ENCODE results near the gene OPCML. TPM values are rescaled to one million over a fixed set of nuclear protein-coding genes. Genes with fewer than 3 reads are reported as not detected.
A peak's percentile ranks its signal among the peaks of the same experiment; 100 is the strongest.

OPCML gene
- total RNA-seq, 2 donors from 2014 or later = not detected

DNA sequence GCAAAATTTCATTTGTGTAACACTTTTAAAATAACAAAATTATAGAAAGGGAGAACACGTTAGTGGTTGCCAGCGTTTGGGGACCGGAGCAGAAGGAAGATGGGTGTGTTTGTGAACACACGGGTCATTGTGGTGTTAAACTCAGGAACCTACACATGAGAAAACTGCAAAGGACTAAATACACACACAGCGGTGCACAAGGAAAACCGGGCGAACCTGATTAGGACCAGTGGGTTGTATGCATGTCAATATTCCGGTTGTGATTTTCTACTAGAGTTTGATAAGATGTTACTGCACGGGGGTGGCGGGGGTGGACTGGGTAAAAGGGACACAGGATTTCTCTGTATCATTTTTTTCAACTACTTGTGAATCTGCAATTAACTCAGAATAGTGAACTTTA is 351.2 kb downstream of the OPCML start:
- DNase-seq (ENCODE audit: low spot score) (no peak), ATAC-seq (no peak)
- Mint-ChIP-seq H3K36me3 (no peaks in the 10 kb centered on the region), H3K4me1 (ENCODE audit: low read depth in 2 of 2) (no peaks in the 10 kb centered on the region), H3K27ac (no peak overlapping the region), H3K9me3 (no peaks in the 10 kb centered on the region), H3K27me3 (no peaks in the 10 kb centered on the region), H3K4me3 (no peak overlapping the region)

DNA sequence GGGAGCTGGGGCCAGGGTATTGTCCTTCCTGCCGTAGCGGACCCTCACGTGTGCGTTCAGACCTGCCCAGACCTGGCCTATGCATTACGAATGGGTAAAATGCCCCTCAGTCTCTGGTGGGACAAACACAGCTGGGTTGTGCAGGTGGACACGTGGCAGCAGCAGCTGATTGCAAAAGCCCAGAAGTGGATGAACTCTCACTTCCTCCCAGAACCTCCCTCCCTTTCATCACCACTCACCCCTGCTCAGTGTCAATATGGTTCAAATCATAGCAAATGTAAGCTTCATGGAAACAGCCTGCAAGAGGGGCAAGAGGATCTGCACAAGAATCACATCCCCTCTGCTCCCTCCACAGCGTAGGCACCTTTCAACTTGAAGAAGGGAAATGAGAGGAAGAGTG is 352.1 kb downstream of the OPCML start:
- no peaks in the 10 kb centered on the region for H3K27me3 Mint-ChIP-seq
- H3K4me1 Mint-ChIP-seq (ENCODE audit: low read depth in 2 of 2) = no peaks in the 10 kb centered on the region
- H3K9me3 Mint-ChIP-seq = no peaks in the 10 kb centered on the region
- peak in 1 of 2 donors; percentile 40 for ATAC-seq
- no peak overlapping the region for H3K27ac Mint-ChIP-seq
- H3K36me3 Mint-ChIP-seq = no peaks in the 10 kb centered on the region
- no peak overlapping the region for H3K4me3 Mint-ChIP-seq
- no peak for DNase-seq (ENCODE audit: low spot score)

DNA sequence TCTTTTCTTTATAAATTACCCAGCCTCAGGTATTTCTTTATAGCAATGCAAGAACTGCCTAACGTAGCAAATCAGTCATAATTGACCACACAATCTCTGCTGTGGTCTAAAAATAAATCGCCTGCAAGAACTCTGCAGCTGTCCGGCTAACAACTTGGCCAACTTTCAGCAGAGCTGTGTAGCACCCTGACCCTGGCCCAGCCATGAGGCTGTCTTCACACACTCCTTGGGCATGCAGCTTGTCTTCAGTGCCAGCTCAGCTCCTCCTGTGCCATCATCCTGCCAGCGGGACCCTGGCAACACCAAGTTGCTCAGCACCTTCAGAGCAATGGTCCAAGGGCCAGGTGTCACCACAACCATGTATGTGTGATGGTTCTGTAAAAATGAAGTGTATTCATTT is 355.6 kb downstream of the OPCML start:
- no peaks in the 10 kb centered on the region for H3K27me3 Mint-ChIP-seq
- no peak overlapping the region for H3K27ac Mint-ChIP-seq
- H3K9me3 Mint-ChIP-seq = no peaks in the 10 kb centered on the region
- H3K4me3 Mint-ChIP-seq = no peak overlapping the region
- no peaks in the 10 kb centered on the region for H3K4me1 Mint-ChIP-seq (ENCODE audit: low read depth in 2 of 2)
- DNase-seq (ENCODE audit: low spot score) (no peak), ATAC-seq (no peak)
- no peaks in the 10 kb centered on the region for H3K36me3 Mint-ChIP-seq

GRCh38 chr11:133175103-133175502 is 357.2 kb downstream of the OPCML start:
- Mint-ChIP-seq H3K9me3 (no peaks in the 10 kb centered on the region), H3K27me3 (no peaks in the 10 kb centered on the region), H3K4me3 (no peak overlapping the region), H3K27ac (no peak overlapping the region), H3K36me3 (no peaks in the 10 kb centered on the region), H3K4me1 (ENCODE audit: low read depth in 2 of 2) (no peaks in the 10 kb centered on the region)
- no peak for ATAC-seq
- no peak for DNase-seq (ENCODE audit: low spot score)

DNA sequence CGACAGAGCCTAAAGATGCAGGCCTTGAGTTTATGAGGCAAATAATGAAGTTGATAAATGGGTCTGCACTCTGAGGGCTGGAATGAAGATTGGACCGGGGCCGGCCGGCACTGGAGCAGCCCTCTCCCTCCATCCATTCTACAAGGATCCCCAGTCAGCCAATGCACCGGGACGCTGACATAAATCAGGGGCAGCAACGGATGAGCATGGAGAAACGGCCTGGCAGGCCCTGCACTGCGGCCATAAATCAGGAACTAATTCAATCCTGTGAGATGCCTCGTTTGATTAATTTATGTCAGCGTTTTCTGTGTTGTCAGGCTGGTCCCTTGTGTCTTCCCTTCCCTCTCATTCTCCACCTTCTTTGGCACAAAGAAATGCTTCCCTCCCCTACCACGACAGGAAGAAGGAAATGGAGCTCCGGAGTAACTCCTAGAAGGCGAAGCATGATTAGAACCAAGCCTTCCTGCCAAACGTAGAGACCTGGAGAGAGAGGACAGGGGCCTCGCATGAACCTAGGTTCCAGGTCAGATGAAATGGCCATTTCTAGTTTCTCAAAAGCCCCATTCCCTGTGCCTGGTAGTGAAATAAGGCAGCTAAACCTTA is 358.4 kb downstream of the OPCML start:
- ATAC-seq = no peak
- no peak for DNase-seq (ENCODE audit: low spot score)
- Mint-ChIP-seq H3K4me1 (ENCODE audit: low read depth in 2 of 2) (no peaks in the 10 kb centered on the region), H3K9me3 (no peaks in the 10 kb centered on the region), H3K4me3 (no peak overlapping the region), H3K36me3 (no peaks in the 10 kb centered on the region), H3K27ac (no peak overlapping the region), H3K27me3 (no peaks in the 10 kb centered on the region)

DNA sequence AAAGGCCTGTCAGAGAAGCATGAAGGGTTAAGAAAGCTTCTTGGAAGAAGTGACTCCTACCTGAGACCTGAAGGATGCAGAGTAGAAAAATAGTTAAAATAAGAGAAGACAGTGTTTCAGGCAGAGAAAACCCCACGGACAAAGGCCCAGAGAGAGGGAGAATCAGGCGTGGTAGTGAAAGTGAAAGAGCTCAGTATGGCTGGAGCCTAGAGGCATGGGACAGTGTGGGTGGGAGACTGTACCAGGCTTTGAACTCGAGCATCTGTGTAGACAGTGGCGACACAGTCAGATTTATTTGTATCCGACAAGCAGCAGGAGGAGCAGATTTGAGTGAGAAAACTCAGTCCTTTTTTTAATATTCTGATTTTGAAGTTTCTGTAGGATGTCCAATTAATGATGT is 360.0 kb downstream of the OPCML start:
- Mint-ChIP-seq H3K27ac (no peak overlapping the region), H3K4me3 (no peak overlapping the region), H3K4me1 (ENCODE audit: low read depth in 2 of 2) (no peaks in the 10 kb centered on the region), H3K9me3 (no peaks in the 10 kb centered on the region), H3K36me3 (no peaks in the 10 kb centered on the region), H3K27me3 (no peaks in the 10 kb centered on the region)
- no peak for DNase-seq (ENCODE audit: low spot score)
- no peak for ATAC-seq

GRCh38 chr11:133171374-133171773 is 360.9 kb downstream of the OPCML start:
- Mint-ChIP-seq H3K9me3 (no peaks in the 10 kb centered on the region), H3K4me3 (no peak overlapping the region), H3K36me3 (no peaks in the 10 kb centered on the region), H3K27ac (no peak overlapping the region), H3K4me1 (ENCODE audit: low read depth in 2 of 2) (no peaks in the 10 kb centered on the region), H3K27me3 (no peaks in the 10 kb centered on the region)
- no peak for ATAC-seq
- DNase-seq (ENCODE audit: low spot score) = no peak

GRCh38 chr11:133168016-133168415 is 364.3 kb downstream of the OPCML start:
- no peaks in the 10 kb centered on the region for H3K27me3 Mint-ChIP-seq
- DNase-seq (ENCODE audit: low spot score) (no peak), ATAC-seq (no peak)
- H3K9me3 Mint-ChIP-seq = no peaks in the 10 kb centered on the region
- no peaks in the 10 kb centered on the region for H3K36me3 Mint-ChIP-seq
- H3K4me3 Mint-ChIP-seq = no peak overlapping the region
- no peaks in the 10 kb centered on the region for H3K4me1 Mint-ChIP-seq (ENCODE audit: low read depth in 2 of 2)
- H3K27ac Mint-ChIP-seq = no peak overlapping the region

DNA sequence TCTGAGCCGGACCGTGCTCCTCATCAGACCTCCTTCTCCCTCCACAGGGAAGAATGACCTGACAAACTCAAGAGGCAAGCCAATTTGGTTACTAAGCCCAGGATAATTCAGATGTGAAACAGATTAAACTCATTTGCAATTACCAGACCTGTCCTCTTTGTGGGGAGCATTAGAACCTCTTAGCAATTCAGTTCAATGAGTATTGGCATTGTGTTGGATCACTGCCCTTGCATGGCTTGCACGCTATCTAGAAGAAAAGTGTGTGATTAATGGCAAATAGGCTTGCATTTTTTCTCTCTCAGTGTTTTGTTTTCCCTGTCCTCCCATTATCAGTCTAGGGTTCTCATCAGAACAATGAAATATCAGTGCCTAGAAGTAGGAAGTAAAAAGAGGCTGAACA is 365.6 kb downstream of the OPCML start:
- H3K27ac Mint-ChIP-seq = no peak overlapping the region
- H3K4me3 Mint-ChIP-seq = no peak overlapping the region
- H3K9me3 Mint-ChIP-seq = no peaks in the 10 kb centered on the region
- ATAC-seq = no peak
- no peak for DNase-seq (ENCODE audit: low spot score)
- no peaks in the 10 kb centered on the region for H3K4me1 Mint-ChIP-seq (ENCODE audit: low read depth in 2 of 2)
- H3K36me3 Mint-ChIP-seq = no peaks in the 10 kb centered on the region
- H3K27me3 Mint-ChIP-seq = no peaks in the 10 kb centered on the region

GRCh38 chr11:133164986-133165385 is 367.3 kb downstream of the OPCML start:
- no peaks in the 10 kb centered on the region for H3K9me3 Mint-ChIP-seq
- no peak overlapping the region for H3K27ac Mint-ChIP-seq
- H3K36me3 Mint-ChIP-seq = no peaks in the 10 kb centered on the region
- H3K4me1 Mint-ChIP-seq (ENCODE audit: low read depth in 2 of 2) = no peaks in the 10 kb centered on the region
- ATAC-seq (no peak), DNase-seq (ENCODE audit: low spot score) (no peak)
- H3K4me3 Mint-ChIP-seq = no peak overlapping the region
- peaks cover 0 to 2% of the 10 kb centered on the region in 2 donors for H3K27me3 Mint-ChIP-seq

- Mint-ChIP-seq H3K27me3 (peaks cover 0 to 2% of the 10 kb centered on the region in 2 donors), H3K36me3 (no peaks in the 10 kb centered on the region), H3K27ac (no peak overlapping the region), H3K9me3 (no peaks in the 10 kb centered on the region), H3K4me3 (no peak overlapping the region), H3K4me1 (ENCODE audit: low read depth in 2 of 2) (no peaks in the 10 kb centered on the region)
- ATAC-seq = no peak
- DNase-seq (ENCODE audit: low spot score) = no peak
Observed at GRCh38 chr11:133163463-133164419, 368.6 kb downstream of the OPCML start.

DNA sequence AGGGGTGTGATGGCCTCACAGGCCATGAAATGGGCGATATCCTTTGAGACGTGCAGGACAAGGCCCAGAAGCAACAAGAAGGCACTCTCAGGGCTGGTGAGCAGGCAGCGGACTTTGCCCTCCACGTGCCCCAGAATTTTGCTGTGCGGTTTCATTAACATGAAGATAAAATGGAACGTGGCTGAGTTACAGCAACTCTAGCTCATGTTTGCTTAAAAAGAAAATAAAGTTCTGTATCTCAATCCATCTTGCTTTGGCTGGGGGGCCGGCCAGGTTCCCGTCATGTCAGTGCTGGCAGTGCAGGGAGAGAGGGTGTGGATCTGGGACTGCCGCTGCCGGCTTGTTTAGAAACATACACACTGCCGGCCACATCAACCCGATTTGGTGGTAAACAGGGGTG is 370.1 kb downstream of the OPCML start:
- Mint-ChIP-seq H3K27ac (no peak overlapping the region), H3K36me3 (no peaks in the 10 kb centered on the region), H3K4me3 (no peak overlapping the region), H3K4me1 (ENCODE audit: low read depth in 2 of 2) (no peaks in the 10 kb centered on the region), H3K27me3 (peaks cover 0 to 2% of the 10 kb centered on the region in 2 donors), H3K9me3 (no peaks in the 10 kb centered on the region)
- DNase-seq (ENCODE audit: low spot score) (no peak), ATAC-seq (no peak)

GRCh38 chr11:133160754-133161153 is 371.5 kb downstream of the OPCML start:
- ATAC-seq (peak in 1 of 2 donors; percentile 43), DNase-seq (ENCODE audit: low spot score) (no peak)
- Mint-ChIP-seq H3K27ac (no peak overlapping the region), H3K4me3 (no peak overlapping the region), H3K4me1 (ENCODE audit: low read depth in 2 of 2) (no peaks in the 10 kb centered on the region), H3K9me3 (no peaks in the 10 kb centered on the region), H3K27me3 (peaks cover 7 to 8% of the 10 kb centered on the region in 2 donors), H3K36me3 (no peaks in the 10 kb centered on the region)

DNA sequence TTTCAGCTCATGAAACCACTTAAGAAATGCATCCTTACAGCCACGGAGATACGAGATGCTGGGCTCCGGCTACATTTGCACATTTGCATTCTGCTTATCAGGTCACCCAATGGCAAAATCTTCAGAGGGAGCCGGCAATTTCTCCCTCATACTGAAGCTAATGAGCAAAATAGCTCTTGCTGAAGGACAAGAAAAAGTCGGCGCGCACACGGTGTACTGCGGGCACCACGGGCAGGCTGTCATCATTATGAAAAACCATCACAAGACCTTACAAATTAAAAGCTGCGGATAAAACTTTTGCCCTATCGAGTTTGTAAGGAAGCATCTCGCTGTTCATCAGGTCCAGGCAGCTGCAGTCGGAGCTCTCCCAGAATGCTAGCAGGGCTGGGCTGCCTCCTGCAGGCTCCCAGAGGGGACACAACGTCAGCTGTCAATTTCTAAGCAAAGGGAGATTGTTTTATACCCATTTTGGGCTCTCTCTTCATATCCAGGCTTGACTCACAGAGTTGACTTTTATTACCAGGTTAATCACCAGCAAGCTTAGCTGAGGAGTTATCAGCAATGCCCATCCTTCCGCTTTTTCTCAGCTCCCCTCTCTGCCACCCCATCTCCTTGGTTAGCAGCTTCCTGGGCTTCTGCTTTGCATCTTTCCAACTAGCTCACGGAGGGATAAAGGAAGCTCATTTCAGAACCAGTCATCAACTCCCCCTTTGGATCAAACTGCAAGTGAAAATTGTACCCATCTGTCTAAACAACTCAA is 375.1 kb downstream of the OPCML start:
- H3K4me1 Mint-ChIP-seq (ENCODE audit: low read depth in 2 of 2) = no peaks in the 10 kb centered on the region

More for the DNA sequence above, 375.1 kb downstream of the OPCML start:
- ATAC-seq = no peak
- Mint-ChIP-seq H3K36me3 (no peaks in the 10 kb centered on the region), H3K27me3 (peaks cover 11 to 12% of the 10 kb centered on the region in 2 donors), H3K27ac (no peak overlapping the region), H3K4me3 (no peak overlapping the region), H3K9me3 (no peaks in the 10 kb centered on the region)
- DNase-seq (ENCODE audit: low spot score) = no peak
